PFSK-1 (cell line): ENCODE results near the gene ILDR2.

ENCODE experiments used
- POLR2AphosphoS5 ChIP-seq: IDR thresholded peaks from 2 replicates; pipeline ENCODE4 v1.6.1; 2012; ENCODE audit warnings: low read depth, mild to moderate bottlenecking, control low read depth, low read length, moderate library complexity
- SIN3A ChIP-seq: IDR thresholded peaks from 2 replicates; pipeline ENCODE4 v1.6.1; 2012; ENCODE audit warnings: mild to moderate bottlenecking, low read length, moderate library complexity, borderline replicate concordance; ENCODE audit not compliant: insufficient read depth

GRCh38 chr1:166947398-166948043 lies 27.8 kb downstream of the ILDR2 start:
- TF ChIP-seq POLR2AphosphoS5 (no peak), SIN3A (no peak)
